Glomerular visceral epithelial cell (primary cell): Measurements from ENCODE around the gene SLC7A5.
"Not testable (repeated sequence)": the region's sequence is repeated elsewhere in the genome, so short reads cannot be mapped to it uniquely, and the experiment has no call there.

Experiments used
- DNase-seq: peaks from one replicate; pipeline ENCODE4 v3.0.0-alpha.2; 2016; ENCODE audit errors: extremely low spot score

The SLC7A5 gene

DNA sequence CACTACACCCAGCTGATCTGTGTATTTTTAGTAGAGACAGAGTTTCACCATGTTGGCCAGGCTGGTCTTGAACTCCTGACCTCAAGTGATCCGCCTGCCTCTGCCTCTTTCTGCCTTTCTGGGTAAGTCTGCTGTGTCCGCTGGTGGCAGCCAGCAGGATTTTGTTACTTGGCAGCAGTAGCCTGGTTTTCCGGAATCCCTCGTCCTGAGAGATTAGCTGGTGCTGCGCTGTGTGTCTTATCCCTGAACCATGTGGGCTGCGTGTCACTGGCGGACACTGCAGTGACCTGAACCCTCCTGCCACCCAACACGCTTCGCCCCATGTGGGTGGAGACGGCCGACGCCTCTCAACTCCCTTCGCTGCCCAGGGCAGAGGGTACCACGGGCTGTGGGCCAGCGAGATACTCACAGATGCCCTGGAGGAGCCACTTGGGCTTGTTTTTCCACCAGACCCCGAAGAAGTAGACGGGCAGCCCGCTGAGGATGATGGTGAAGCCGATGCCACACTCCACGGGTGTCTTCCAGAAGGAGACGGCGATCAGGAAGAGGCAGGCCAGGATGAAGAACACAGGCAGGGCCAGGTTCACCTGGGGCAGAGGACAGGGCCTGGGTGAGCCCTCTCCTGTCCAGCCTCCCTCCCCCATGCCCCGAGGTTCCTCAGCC is 35.2 kb downstream of the SLC7A5 start:
- no peak for DNase-seq

DNA sequence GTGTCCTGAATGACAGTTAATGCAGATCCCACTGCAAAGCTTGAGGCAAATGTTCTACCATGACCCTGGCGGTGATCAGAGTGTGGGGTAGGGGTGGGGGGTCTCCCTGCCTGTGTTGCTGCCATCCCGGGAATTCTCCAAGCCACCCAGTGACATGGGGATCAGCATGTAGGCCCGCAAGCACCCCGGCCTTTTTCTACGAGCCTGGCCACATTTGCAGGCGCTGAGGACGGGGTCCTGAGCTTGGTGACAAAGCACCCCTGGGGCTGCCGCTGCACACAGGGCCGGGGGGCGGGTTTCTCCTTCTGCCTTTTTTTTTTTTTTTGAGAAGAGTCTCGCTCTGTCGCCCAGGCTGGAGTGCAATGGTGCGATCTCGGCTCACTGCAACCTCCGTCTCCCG is 35.8 kb downstream of the SLC7A5 start:
- DNase-seq: no peak

DNA sequence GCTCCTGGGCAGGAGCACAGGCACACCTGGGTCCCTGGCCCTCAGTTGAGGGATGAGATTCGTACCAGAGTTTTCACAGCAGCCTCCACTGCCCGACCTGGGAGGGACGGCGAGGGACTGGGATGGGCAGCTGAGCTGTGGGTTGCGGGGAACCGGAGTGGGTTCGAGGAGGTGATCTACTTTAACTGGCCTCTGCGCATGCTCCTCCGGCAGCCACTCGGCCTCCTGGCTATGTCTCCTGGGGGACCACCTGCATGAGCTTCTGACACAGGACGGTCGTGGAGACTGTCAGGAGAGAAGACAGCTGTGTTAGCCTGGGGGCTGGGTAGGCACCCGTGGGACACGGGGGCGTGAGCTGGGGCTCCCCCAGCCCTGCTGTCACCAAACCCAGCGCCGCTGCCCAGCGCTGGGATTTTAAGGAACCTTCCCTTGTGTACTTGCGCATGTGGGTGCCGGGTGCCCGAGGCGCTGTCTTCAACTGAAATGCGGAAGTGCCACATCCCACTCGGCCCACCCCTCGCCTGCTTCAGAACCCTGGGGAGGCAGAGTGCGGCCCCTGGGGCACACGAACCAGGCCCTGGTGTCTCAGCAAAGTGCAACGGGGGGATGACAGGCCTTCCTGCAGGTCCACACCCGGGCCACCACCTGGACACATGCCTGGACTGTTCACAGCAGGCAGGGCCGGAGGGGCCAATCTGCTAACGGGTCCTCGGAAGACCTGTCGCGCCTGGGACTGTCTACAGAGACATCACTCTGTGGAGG is 36.4 kb downstream of the SLC7A5 start:
- DNase-seq: no peak

DNA sequence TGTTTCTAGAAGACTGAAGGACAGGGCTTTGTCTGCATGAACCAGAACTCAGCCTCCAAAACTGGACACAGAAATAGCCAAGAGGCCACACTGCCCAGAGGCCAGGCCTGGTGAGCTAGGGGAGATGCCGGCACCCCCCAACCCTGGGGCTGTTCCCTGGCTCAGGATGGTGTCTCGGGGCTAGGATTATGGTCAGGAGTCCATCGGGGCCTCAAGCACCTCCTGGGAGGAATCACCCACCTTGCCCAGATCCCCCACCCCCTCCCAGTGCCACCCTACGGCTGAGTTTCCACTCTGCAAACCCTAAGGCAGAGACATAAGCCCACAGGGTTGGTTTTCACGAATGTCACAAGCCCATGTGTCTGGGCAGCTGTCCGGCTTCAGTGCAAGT is 37.2 kb downstream of the SLC7A5 start:
- DNase-seq: no peak

DNA sequence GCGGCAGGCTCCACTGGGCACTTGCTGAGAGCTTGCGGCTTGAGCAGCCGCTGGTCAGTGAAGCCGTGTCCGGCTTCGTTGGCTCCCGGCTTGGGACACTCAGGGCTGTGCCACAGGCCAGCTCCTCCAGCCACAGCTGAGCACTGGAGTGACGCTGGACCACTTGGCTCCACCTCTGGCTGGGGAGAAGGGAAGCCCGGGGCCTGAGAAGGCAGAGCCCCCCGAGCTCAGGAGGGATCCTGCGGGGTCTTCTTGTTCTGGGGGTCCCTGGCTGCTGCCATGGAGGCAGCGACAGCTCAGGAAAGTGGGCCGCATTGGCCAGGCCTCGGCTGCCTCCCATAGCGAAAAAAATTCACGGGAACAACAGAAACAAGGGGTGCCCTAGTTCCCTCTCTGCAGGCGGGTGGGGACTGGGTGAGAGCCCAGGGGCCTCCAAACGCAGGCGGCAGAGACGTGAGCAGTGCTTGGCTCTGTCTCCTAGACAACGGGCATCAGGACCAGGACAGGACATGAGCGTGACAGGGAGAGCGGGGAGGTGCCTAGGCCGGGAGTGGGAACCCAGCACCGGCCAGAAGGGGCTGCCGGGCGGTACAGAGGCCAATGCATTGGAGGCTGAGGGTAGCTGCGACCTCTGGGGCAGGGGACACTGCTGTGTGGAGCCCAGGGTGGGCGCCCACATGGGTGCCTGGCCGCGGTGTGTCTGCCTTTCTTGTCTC is 37.7 kb downstream of the SLC7A5 start:
- no peak for DNase-seq

DNA sequence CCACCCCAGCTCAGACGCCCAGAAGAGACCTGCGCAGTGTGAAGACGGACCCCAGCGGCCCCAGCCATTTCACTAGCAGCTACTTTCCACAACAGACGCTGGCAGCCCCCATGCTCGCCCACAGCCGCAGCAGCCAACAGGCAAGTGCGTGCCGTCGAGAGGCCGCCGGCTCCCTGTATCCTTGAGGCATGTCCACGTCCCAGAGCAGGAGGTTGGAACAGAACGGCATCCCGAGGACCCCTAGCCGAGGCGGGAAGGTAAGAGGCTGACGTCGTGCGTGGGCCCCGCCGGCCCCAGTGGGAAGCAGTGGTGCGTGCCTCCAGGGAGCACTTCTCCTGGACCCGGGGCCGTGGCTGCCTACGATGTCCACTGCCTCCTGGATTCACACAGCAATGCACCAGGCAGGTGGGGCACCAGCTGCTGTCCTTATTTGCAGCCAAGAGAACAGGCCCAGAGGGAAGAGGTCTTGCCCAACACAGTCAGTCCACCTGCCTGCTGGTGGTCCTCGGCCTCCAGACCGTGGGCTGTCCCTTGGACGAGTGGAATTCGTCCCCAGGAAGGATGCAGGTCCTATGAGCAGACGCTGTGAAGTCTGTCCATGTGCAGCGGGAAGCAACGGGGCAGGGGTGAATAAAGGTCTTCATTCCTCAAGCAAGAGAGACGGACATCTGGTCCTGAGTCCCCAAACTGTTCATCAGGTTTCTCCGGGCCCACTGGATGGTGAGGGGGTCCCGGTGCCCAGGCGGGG is 38.5 kb downstream of the SLC7A5 start:
- no peak for DNase-seq

DNA sequence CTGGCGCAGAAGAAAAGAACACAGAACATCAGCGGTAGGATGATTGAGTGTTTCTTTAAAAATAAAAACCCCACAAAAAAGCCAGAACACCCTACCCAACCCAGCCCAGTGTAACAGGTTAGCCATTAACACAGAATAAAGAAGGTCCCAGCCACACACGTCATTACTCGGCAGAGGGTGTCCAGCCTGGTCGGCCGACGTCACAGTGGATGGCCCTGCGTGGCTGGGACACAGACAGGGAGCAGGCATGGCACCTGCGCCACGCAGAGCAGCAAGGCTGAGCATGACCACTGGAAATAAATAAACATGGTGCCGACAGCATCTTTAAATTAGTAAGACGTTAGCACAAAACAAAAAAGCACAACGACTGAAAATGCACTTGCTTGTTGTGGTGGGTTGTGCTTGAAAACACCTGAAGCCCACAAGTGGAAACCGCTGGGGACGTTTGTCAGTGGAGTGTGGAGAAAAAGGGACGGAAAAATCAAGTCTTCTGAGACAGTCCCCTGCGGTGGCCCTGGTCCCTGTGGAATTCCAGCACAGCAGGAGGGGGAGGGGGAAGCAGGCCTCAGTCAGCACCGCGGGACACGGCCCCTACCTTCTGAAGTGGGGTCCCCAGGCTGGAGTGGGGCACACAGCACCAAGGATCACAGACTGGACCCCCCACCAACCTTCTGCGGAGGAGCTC is 39.2 kb downstream of the SLC7A5 start:
- no peak for DNase-seq

DNA sequence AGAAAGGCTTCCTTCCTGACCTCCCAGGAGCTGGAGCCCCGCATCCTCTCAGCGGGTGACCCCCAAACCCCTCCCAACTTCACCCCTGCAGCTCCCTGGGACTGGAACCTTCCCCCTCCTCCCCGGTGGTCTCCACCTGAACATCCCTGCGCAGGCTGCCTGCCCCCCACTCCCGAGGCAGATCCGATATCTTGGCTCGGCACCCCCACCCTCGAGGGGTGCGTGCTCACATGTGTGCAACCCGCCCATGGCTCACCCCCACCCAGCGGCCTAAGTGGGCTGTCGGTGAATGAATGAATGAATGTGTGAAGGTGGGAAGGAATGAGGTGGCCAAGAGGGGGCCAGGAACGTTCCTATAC is 39.7 kb downstream of the SLC7A5 start:
- no peak for DNase-seq

DNA sequence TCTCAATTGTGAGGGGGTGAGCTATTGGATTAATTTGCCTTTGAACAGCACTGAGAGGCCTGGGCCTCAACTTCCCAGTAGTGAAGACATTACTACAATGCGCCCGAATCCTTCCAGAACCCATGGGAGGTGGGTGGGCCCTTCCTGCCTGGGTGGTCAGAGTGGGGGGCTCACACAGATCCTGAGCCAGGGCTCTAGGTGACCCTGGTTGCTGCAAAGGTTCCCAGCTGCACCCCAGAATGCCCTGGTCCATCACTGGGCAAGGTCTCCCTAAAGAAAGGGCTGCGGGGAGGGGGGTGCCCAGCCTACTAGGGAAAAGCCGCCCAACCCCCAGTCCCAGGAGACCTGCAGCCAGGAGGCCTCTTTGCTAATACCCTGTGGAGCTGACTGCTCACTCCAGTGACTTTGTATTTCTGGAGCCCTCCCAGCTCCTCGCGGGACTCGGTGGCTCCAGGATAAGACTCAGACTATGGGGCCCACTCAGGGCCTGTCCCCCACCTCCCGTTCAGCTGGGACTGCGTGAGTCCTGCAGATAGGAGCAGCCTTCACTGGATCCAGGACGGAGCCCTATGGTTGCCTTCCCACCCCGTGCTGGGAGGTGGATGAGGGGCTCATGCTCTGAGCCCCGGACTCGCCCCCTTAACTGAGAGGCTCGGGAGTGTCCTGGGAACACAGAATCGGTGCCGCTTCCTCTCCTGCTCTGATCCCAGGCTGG is 40.2 kb downstream of the SLC7A5 start:
- no peak for DNase-seq

DNA sequence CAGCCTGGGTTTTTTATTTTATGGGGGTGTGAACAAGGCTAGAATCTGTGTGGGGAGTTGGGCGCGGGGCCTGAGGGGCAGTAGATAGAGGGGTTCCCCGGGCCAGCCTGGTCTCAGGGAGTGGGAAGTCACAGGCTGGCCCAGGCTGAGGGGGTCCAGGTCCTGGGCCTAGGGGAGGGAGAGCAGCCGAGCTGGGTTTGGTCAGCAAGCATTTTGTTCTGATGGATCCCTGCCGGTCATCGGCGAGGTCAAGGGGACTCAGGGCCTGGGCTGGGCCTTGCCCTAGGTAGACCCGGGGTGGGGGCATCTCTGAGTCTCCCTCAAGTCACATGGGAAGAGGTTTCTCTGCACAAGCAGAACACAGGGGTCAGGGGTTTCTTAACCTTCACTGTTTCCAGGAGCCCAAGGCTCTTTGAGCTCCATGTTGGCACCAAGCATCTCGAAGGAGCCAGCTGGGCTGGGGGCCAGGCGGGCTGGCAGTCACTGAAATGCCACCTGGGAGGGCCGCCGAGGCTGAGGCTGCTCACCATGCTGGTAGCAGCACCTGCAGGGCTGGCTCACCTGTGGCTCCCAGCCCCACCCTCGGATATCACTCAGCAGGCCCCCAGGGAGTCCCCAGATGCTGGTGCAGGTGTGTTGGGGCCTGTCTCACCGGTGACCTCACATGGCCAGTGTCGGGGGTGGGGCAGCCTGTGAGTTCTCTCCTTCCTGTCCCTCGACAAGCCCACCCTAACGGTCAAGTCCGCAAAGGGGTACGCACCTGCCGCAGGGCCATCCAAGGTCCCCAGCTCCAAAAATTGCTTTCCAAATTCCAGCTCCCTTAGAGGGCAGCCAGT is 41.0 kb downstream of the SLC7A5 start:
- no peak for DNase-seq

DNA sequence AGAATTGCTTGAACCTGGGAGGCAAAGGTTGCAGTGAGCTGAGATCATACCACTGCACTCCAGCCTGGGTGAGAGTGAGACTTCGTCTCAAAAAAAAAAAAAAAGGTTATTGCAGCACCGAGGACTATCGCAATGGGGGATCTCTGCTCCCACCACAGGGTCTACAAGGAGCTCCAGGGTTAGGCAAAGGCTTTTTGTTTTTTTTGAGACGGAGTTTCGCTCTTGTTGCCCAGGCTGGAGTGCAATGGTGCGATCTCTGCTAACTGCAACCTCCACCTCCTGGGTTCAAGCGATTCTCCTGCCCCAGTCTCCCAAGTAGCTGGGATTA is 41.8 kb downstream of the SLC7A5 start:
- not testable (repeated sequence) for DNase-seq

DNA sequence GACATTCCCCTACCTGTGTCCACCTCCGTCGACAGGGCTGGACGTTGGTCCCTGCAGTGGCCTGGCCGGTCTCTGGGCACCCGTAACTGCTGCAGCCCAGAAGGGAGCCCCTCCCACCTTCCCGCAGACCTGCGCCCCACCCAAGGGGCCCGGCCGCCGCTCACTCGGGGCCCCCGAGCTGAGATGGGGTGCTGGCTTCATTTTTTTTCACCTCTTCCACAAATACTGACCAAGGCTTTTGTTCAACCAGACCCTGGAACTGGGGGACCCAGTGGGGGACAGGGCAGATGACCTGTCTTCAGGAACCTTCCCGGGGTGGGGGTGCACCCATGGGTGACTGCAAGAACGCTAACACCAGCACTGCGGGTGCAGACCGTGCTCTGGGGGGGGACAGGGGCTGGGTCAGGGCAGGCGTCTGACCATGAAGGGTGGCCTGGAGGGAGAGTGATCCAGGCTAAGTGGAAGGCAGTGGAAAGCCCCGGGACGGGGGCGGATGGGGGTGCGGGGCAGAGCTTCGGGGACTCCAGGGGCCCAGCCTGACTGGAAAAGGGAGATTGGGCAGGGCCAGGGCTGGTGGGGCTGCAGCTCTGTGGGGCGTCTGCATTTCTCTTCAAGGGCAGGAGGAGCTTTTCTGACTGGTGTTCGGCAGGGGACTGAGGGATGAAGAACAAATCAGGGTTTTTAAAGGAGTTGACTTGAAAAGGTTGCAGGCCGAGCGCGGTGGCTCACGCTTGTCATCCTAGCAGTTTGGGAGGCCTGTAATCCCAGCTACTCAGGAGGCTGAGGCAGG is 42.3 kb downstream of the SLC7A5 start:
- no peak for DNase-seq

DNA sequence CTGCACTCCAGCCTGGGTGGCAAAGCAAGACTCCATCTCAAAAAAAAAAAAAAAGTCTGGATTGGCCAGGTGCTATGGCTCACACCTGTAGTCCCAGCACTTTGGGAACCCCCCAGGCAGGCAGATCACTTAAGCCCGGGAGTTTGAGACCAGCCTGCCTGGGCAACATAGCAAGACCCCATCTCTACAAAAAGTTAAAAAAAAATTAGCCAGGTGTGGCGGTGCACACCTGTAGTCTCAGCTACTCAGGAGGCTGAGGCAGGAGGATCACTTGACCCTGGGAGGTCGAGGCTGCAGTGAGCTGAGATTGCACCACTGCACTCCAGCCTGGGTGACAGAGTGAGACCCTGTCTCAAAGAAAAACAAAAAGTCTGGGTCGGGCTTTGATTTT is 42.9 kb downstream of the SLC7A5 start:
- not testable (repeated sequence) for DNase-seq

DNA sequence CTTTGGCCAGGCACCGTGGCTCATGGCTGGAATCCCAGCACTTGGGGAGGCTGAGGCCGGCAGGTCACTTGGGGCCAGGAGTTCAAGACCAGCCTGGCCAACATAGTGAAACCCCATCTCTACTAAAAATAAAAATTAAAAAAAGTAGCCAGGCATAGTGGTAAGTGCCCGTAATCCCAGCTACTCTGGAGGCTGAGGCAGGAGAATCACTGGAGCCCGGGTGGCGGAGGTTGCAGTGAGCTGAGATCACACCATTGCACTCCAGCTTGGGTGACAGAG is 43.5 kb downstream of the SLC7A5 start:
- DNase-seq: not testable (repeated sequence)

DNA sequence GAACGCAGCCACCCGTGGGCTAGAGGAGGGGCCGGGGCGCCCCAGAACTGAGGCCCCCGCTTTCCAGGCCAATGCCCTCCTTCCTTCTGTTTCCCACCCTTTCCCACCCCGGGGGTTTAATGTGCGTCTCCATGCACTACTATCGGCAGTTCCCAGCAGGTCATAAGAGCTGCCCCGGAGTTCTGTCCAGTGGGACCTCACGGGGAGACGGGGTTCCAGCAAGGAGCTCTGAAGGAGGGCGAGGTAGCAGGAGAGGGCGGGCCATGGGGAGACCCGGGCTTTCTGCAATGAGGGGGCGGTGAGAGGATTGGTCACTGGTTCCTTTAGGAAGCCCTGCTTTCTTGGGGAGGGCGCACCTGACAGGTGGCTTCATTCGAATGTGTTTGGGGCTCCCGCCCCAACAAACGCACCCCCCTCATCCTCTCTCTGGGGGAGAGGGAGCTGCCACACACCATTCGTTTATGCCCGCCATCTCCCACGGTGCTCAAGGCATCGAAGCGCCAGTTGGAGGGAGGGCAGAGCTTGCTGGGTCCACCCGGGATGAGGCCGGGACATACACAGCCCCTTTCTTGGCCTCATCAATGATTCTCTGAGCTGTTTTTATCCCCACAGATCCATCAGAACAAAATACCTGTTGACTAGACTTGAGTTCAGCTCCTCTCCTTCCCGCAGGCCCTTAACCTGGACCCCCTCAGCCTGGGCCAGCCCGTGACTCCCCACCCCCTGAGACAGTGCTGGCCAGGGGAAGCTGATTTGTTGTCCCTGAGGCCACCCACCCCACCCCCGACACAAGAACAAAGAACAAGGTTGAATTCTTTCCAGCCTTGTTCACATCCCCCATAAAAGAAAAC is 44.1 kb downstream of the SLC7A5 start:
- DNase-seq: no peak

DNA sequence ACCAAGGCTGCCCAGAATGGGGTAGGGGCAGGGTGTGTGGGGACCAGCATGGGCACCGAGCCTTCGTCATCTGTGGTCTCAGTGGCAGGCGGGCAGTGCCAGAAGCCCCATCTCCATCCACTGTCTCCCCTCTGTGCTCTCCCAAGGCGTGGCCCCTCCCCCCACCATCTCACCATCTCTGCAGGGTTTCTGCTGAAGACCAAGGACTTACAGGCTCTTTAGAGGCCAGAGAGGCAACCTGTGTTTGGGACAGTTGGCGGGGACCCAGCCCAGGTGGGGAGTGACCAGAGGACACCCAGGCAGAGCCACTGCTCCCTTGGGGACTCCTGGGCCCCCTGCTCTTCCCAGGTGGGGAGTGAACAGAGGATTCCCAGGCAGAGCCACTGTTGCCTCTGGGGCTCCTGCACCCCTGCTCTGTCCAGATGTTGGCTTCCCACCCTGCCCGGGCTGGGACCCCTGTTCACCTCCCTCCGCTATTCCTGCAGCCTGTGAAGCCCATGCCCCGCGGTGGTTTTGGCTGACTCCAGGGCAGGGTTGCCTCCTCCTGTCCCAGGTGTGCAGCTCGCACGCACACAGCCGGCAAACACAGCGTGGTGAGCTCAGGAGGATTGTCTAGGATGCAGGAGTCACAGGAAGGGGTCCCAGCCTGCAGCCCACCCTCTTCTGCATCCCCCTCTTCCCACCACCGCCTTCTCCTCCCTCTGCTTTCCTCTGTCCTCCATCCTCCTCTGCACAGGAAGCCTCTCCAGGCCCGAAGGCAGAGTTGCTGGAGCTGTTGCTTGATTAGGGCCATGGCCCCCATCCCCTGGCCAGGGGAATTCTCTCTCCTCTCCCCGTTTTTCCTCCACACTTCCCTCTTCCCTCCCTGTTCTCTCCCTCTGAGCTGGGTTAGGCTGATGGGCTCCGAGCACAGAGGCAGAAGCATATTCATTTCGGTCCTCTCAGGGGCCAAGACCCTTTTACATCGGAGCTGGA is 45.0 kb downstream of the SLC7A5 start:
- DNase-seq: no peak

DNA sequence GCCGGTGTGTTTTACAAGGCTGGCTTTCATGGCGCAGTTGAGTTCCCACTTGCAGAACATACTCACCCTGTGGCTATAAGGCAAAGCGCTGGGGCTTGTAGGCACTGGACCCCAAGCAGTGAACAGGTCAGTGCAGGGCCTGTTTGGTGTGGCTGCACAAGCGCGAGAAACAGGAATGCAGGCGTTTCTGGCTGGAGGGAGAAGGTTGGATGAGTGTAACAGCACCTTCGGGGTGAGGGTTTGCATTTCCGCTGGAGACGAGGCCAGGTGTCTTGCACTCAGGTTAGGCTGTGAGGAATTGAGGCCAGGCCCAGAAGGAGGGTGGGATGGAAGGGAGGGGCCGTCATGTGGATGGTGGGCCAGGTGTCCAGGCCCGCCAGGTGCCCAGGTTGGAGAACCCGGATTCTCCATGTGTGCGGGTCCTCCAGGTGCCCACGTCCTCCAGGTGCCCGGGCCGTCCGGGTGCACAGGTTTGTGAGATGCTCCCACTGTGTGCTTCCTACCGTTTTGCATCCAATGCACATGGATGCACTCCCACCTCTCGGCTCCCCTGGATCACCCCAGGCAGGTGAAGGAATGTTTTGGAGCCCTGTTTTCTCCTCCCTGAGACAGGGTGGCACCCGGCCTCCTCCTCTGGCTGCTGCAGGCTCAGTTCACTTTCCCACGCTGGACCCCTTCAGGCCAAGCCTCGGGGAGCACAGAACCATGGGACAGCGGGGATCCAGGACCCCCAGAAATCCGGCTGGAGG is 46.0 kb downstream of the SLC7A5 start:
- DNase-seq: no peak
